ENCODE data around the gene PPHLN1. TPM values are rescaled to one million over a fixed set of nuclear protein-coding genes. Genes with fewer than 3 reads are reported as not detected.

Gene PPHLN1
- total and polyA plus RNA-seq, 4 donors = 27.8 to 52.8 (median 39.0) TPM

GRCh38 chr12:42447371-42447786 lies 121.4 kb downstream of the PPHLN1 start:
- ATAC-seq (ENCODE audit: low FRiP score) = no peak
- WGBS, 2 donors = 61 to 66% methylated on average over 3 of the region's 3 CpGs
- Histone ChIP-seq H3K4me3 (ENCODE audit: low read length in 2 of 2) (no peak overlapping the region), H3K36me3 (ENCODE audit: control insufficient read depth in 1 of 2, insufficient read depth in 2 of 2, low read length in 1 of 2) (peaks cover 0 to 1% of the 10 kb centered on the region in 2 donors), H3K9me3 (ENCODE audit: control insufficient read depth, low read length) (no peaks in the 10 kb centered on the region), H3K27ac (ENCODE audit: low read depth in 1 of 2, low read length in 2 of 2) (peak overlapping the region in 1 of 2 donors; percentile 44), H3K27me3 (ENCODE audit: control insufficient read depth in 1 of 2, insufficient read depth in 2 of 2, low read length in 1 of 2) (no peaks in the 10 kb centered on the region), H3K4me1 (ENCODE audit: control insufficient read depth in 1 of 2, insufficient read depth in 2 of 2, low read length in 2 of 2) (peaks cover 2 to 4% of the 10 kb centered on the region in 2 donors)
- no peak for DNase-seq
- intact Hi-C loops (cut with DNase I) = no loop called here

- ATAC-seq (ENCODE audit: low FRiP score) = no peak
- Histone ChIP-seq H3K27me3 (ENCODE audit: control insufficient read depth in 1 of 2, insufficient read depth in 2 of 2, low read length in 1 of 2) (no peaks in the 10 kb centered on the region), H3K36me3 (ENCODE audit: control insufficient read depth in 1 of 2, insufficient read depth in 2 of 2, low read length in 1 of 2) (peaks cover 0 to 1% of the 10 kb centered on the region in 2 donors), H3K4me1 (ENCODE audit: control insufficient read depth in 1 of 2, insufficient read depth in 2 of 2, low read length in 2 of 2) (peaks cover 2 to 4% of the 10 kb centered on the region in 2 donors), H3K27ac (ENCODE audit: low read depth in 1 of 2, low read length in 2 of 2) (no peak overlapping the region), H3K9me3 (ENCODE audit: control insufficient read depth, low read length) (no peaks in the 10 kb centered on the region), H3K4me3 (ENCODE audit: low read length in 2 of 2) (no peak overlapping the region)
- DNase-seq = no peak
- intact Hi-C loops (cut with DNase I) = no loop called here
- 94 to 98% methylated on average over 9 of the region's 9 CpGs for WGBS, 2 donors
Measured at GRCh38 chr12:42448841-42449240, 122.9 kb downstream of the PPHLN1 start.

- Histone ChIP-seq H3K27ac (ENCODE audit: low read depth in 1 of 2, low read length in 2 of 2) (no peak overlapping the region), H3K9me3 (ENCODE audit: control insufficient read depth, low read length) (no peaks in the 10 kb centered on the region), H3K27me3 (ENCODE audit: control insufficient read depth in 1 of 2, insufficient read depth in 2 of 2, low read length in 1 of 2) (no peaks in the 10 kb centered on the region), H3K4me3 (ENCODE audit: low read length in 2 of 2) (no peak overlapping the region), H3K4me1 (ENCODE audit: control insufficient read depth in 1 of 2, insufficient read depth in 2 of 2, low read length in 2 of 2) (peaks cover 2 to 4% of the 10 kb centered on the region in 2 donors), H3K36me3 (ENCODE audit: control insufficient read depth in 1 of 2, insufficient read depth in 2 of 2, low read length in 1 of 2) (no peaks in the 10 kb centered on the region)
- ATAC-seq (ENCODE audit: low FRiP score) (no peak), DNase-seq (no peak)
- intact Hi-C loops (cut with DNase I) = no loop called here
- 42 to 54% methylated on average over 2 of the region's 2 CpGs for WGBS, 2 donors
Measured at GRCh38 chr12:42450248-42450647, 124.3 kb downstream of the PPHLN1 start.

- WGBS, 2 donors = 85 to 92% methylated on average over 2 of the region's 2 CpGs
- Histone ChIP-seq H3K4me1 (ENCODE audit: control insufficient read depth in 1 of 2, insufficient read depth in 2 of 2, low read length in 2 of 2) (no peaks in the 10 kb centered on the region), H3K27me3 (ENCODE audit: control insufficient read depth in 1 of 2, insufficient read depth in 2 of 2, low read length in 1 of 2) (no peaks in the 10 kb centered on the region), H3K9me3 (ENCODE audit: control insufficient read depth, low read length) (no peaks in the 10 kb centered on the region), H3K27ac (ENCODE audit: low read depth in 1 of 2, low read length in 2 of 2) (no peak overlapping the region), H3K36me3 (ENCODE audit: control insufficient read depth in 1 of 2, insufficient read depth in 2 of 2, low read length in 1 of 2) (no peaks in the 10 kb centered on the region), H3K4me3 (ENCODE audit: low read length in 2 of 2) (no peak overlapping the region)
- intact Hi-C loops (cut with DNase I) = no loop called here
- no peak for ATAC-seq (ENCODE audit: low FRiP score)
- DNase-seq = no peak
Measured at GRCh38 chr12:42458575-42458974, 132.6 kb downstream of the PPHLN1 start.

- peaks cover 0 to 1% of the 10 kb centered on the region in 2 donors for H3K36me3 ChIP-seq (ENCODE audit: control insufficient read depth in 1 of 2, insufficient read depth in 2 of 2, low read length in 1 of 2)
- ATAC-seq (ENCODE audit: low FRiP score) (no peak), DNase-seq (no peak)
- intact Hi-C loops (cut with DNase I) = no loop called here
- no peaks in the 10 kb centered on the region for H3K4me1 ChIP-seq (ENCODE audit: control insufficient read depth in 1 of 2, insufficient read depth in 2 of 2, low read length in 2 of 2)
- H3K27ac ChIP-seq (ENCODE audit: low read depth in 1 of 2, low read length in 2 of 2) = no peak overlapping the region
- H3K4me3 ChIP-seq (ENCODE audit: low read length in 2 of 2) = no peak overlapping the region
- no peaks in the 10 kb centered on the region for H3K27me3 ChIP-seq (ENCODE audit: control insufficient read depth in 1 of 2, insufficient read depth in 2 of 2, low read length in 1 of 2)
- WGBS, 2 donors = 77 to 81% methylated on average over 12 of the region's 12 CpGs
- H3K9me3 ChIP-seq (ENCODE audit: control insufficient read depth, low read length) = no peaks in the 10 kb centered on the region
Measured at GRCh38 chr12:42459336-42459847, 133.4 kb downstream of the PPHLN1 start.

GRCh38 chr12:42462486-42462885 lies 136.5 kb downstream of the PPHLN1 start:
- no peaks in the 10 kb centered on the region for H3K9me3 ChIP-seq (ENCODE audit: control insufficient read depth, low read length)
- DNase-seq (no peak), ATAC-seq (ENCODE audit: low FRiP score) (no peak)
- WGBS, 2 donors = 53 to 65% methylated on average over 3 of the region's 3 CpGs
- H3K27me3 ChIP-seq (ENCODE audit: control insufficient read depth in 1 of 2, insufficient read depth in 2 of 2, low read length in 1 of 2) = no peaks in the 10 kb centered on the region
- peaks cover 3 to 13% of the 10 kb centered on the region in 2 donors for H3K36me3 ChIP-seq (ENCODE audit: control insufficient read depth in 1 of 2, insufficient read depth in 2 of 2, low read length in 1 of 2)
- no peak overlapping the region for H3K4me3 ChIP-seq (ENCODE audit: low read length in 2 of 2)
- intact Hi-C loops (cut with DNase I) = no loop called here
- no peaks in the 10 kb centered on the region for H3K4me1 ChIP-seq (ENCODE audit: control insufficient read depth in 1 of 2, insufficient read depth in 2 of 2, low read length in 2 of 2)
- no peak overlapping the region for H3K27ac ChIP-seq (ENCODE audit: low read depth in 1 of 2, low read length in 2 of 2)

GRCh38 chr12:42463671-42464070 lies 137.7 kb downstream of the PPHLN1 start:
- WGBS, 2 donors = 96 to 99% methylated on average over 4 of the region's 4 CpGs
- intact Hi-C loops (cut with DNase I) = no loop called here
- Histone ChIP-seq H3K4me1 (ENCODE audit: control insufficient read depth in 1 of 2, insufficient read depth in 2 of 2, low read length in 2 of 2) (no peaks in the 10 kb centered on the region), H3K9me3 (ENCODE audit: control insufficient read depth, low read length) (no peaks in the 10 kb centered on the region), H3K4me3 (ENCODE audit: low read length in 2 of 2) (no peak overlapping the region), H3K36me3 (ENCODE audit: control insufficient read depth in 1 of 2, insufficient read depth in 2 of 2, low read length in 1 of 2) (peaks cover 3 to 13% of the 10 kb centered on the region in 2 donors), H3K27ac (ENCODE audit: low read depth in 1 of 2, low read length in 2 of 2) (no peak overlapping the region), H3K27me3 (ENCODE audit: control insufficient read depth in 1 of 2, insufficient read depth in 2 of 2, low read length in 1 of 2) (no peaks in the 10 kb centered on the region)
- ATAC-seq (ENCODE audit: low FRiP score) (no peak), DNase-seq (no peak)

GRCh38 chr12:42468341-42468821 lies 142.4 kb downstream of the PPHLN1 start:
- peaks cover 3 to 13% of the 10 kb centered on the region in 2 donors for H3K36me3 ChIP-seq (ENCODE audit: control insufficient read depth in 1 of 2, insufficient read depth in 2 of 2, low read length in 1 of 2)
- DNase-seq = no peak

GRCh38 chr12:42468921-42469320 lies 143.0 kb downstream of the PPHLN1 start:
- H3K4me3 ChIP-seq (ENCODE audit: low read length in 2 of 2) = no peak overlapping the region
- ATAC-seq (ENCODE audit: low FRiP score) = no peak
- no peaks in the 10 kb centered on the region for H3K9me3 ChIP-seq (ENCODE audit: control insufficient read depth, low read length)
- no peaks in the 10 kb centered on the region for H3K4me1 ChIP-seq (ENCODE audit: control insufficient read depth in 1 of 2, insufficient read depth in 2 of 2, low read length in 2 of 2)
- no peaks in the 10 kb centered on the region for H3K27me3 ChIP-seq (ENCODE audit: control insufficient read depth in 1 of 2, insufficient read depth in 2 of 2, low read length in 1 of 2)
- H3K36me3 ChIP-seq (ENCODE audit: control insufficient read depth in 1 of 2, insufficient read depth in 2 of 2, low read length in 1 of 2) = peaks cover 3 to 13% of the 10 kb centered on the region in 2 donors
- intact Hi-C loops (cut with DNase I) = no loop called here
- H3K27ac ChIP-seq (ENCODE audit: low read depth in 1 of 2, low read length in 2 of 2) = peak overlapping the region in 1 of 2 donors; percentile 9
- no peak for DNase-seq
- WGBS, 2 donors = 17 to 22% methylated on average over 3 of the region's 3 CpGs

More at GRCh38 chr12:42468341-42468821, 142.4 kb downstream of the PPHLN1 start:
- no peaks in the 10 kb centered on the region for H3K27me3 ChIP-seq (ENCODE audit: control insufficient read depth in 1 of 2, insufficient read depth in 2 of 2, low read length in 1 of 2)
- no peak for ATAC-seq (ENCODE audit: low FRiP score)
- no peak overlapping the region for H3K4me3 ChIP-seq (ENCODE audit: low read length in 2 of 2)
- H3K27ac ChIP-seq (ENCODE audit: low read depth in 1 of 2, low read length in 2 of 2) = no peak overlapping the region
- WGBS, 2 donors = 21 to 28% methylated on average over 9 of the region's 9 CpGs
- no peaks in the 10 kb centered on the region for H3K4me1 ChIP-seq (ENCODE audit: control insufficient read depth in 1 of 2, insufficient read depth in 2 of 2, low read length in 2 of 2)
- H3K9me3 ChIP-seq (ENCODE audit: control insufficient read depth, low read length) = no peaks in the 10 kb centered on the region
- intact Hi-C loops (cut with DNase I) = no loop called here
